HG03432 (cell line): ENCODE results near the gene DNAJB8.

Experiments used
- ATAC-seq: cut with Tn5 transposase; IDR thresholded peaks from one replicate; pipeline ENCODE4 v1.9.1; 2021; ENCODE audit warnings: mild to moderate bottlenecking, moderate library complexity; ENCODE audit not compliant: unreplicated experiment

Gene DNAJB8

GRCh38 chr3:128469556-128469955 is 2.9 kb upstream of the DNAJB8 start:
- ATAC-seq = no peak

DNA sequence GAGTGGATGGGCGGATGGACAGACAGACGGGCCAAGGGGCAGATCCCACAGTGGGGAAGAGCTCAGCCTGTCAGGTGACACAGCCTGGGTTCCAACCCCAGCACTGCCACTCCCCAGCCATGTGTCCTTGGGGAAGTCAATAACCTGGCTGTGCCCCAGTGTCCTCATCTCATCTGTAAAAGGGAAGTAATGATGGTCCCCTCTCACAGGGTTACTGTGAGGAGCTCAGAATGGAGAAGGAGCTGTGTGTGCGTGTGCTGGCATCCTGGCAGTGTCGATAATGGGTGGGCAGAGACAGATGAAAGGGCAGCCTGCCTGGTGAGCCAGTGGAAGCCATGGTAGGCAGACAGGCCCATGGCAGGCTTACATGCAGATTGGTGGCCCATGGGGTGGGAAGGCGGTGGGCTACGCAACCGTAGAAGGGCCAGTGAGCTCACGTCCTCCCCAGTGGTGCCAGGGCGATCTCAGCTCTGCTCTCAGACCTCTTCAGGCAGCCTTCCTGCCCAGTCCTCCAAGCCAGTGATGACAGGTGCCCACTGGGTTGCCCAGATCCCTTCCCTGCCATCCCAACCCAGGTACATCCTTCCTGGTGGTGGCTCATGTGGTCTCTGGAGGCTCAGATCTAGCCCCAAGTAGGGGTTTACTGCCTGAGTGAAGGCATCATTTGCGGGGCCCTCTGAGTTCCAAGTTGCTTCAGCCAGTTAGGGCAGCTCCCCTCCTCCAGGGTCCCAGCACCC is 2.3 kb upstream of the DNAJB8 start:
- ATAC-seq = no peak

DNA sequence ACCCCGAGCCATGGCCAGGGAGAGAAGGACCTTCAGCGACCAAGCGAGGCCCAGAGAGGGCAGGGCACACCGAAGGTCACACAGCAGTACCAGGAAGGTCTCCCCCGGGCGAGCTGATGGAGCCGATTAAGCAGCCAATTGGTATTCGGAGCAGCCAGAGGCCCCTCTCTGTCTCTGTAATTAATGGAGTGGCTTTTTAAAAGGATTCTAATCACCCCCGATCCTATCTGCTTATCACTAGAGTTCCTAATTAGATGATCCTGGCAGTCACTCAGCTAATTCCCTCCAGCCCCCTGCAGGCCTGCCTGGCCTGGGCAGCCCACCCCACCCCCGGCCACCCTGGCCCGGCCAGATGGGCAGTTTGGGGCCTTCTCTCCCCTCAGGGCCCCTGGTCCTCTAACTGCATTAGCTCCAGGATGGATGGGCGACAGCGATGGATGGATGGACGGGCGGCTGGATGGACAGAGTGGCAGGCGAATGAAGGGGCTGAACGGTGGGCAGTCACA is 1.6 kb upstream of the DNAJB8 start:
- ATAC-seq = no peak

- no peak for ATAC-seq
These were observed 2.0 kb downstream of the DNAJB8 start for GRCh38 chr3:128464702-128465101.

DNA sequence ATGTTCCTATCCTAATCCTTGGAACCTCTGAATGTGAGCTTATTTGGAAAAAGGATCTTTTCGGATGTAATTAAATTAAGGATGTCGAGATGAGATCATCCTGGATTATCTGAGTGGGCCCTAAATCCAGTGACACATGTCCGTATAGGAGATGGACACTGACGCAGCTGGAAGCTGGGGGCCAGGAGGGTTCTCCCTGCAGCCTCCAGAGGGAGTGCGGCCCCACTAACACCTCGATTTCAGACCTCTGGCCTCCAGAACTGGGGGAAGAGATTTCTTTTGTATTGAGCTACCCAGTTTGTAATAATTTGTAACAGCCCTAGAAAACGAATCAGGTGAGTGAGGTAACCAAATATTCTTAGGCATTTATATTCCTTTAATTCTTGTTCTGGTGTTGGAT is 2.5 kb downstream of the DNAJB8 start:
- no peak for ATAC-seq

DNA sequence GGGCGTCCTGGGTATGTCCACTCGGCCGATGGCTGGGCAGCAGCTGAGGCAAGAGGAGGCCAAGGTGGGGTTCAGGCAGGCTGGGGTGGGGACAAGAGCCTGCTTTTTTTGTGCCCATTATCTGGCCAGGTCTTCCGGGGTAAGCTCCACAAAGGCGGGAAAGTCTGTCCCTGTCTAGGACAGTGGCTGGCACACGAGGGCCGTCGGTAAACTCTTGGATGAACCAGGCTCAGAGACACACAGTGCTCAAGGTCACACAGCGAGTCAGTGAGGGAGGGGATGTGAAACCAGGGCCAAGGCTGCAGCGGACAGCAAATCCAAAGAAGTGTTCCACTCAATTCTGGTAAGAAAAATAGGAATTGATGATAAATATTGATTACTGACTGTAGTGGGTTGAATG is 2.9 kb downstream of the DNAJB8 start:
- ATAC-seq = no peak

- no peak for ATAC-seq
These were observed 3.3 kb downstream of the DNAJB8 start for GRCh38 chr3:128463354-128463753.

GRCh38 chr3:128462931-128463330 is 3.8 kb downstream of the DNAJB8 start:
- no peak for ATAC-seq

DNA sequence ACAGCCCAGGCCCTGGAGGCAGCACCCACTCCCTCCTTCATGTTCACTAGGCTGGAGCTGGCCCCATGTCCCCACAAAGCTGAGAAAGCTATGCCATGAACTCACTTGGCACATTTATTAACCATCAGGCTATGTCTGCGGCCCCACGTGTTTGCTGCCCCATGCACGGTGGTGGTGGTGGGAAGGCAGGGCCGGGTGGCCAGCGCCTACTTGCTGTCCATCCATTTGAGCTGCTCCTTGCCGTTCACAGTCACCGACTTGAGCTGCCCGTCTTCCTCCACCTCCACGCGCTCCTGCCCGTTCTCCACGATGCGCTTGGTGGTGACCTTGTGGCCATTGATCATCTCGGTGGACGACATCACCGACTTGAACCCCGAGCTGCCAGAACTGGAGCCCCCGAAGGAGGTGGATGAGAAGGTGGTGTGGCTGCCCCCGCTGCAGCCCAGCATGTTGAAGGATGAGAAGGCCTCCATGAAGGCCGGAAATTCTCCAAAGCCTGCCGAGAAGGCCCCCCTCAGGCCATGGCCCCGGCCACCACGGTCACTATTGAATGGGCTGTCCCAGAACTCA is 4.3 kb downstream of the DNAJB8 start:
- ATAC-seq = no peak

GRCh38 chr3:128461731-128462130 is 5.0 kb downstream of the DNAJB8 start:
- ATAC-seq = no peak

- no peak for ATAC-seq
These were observed 7.2 kb downstream of the DNAJB8 start for GRCh38 chr3:128459461-128459820.

- no peak for ATAC-seq
These were observed 7.8 kb downstream of the DNAJB8 start for GRCh38 chr3:128458746-128459460.

GRCh38 chr3:128457937-128458336 is 8.8 kb downstream of the DNAJB8 start:
- ATAC-seq = no peak

DNA sequence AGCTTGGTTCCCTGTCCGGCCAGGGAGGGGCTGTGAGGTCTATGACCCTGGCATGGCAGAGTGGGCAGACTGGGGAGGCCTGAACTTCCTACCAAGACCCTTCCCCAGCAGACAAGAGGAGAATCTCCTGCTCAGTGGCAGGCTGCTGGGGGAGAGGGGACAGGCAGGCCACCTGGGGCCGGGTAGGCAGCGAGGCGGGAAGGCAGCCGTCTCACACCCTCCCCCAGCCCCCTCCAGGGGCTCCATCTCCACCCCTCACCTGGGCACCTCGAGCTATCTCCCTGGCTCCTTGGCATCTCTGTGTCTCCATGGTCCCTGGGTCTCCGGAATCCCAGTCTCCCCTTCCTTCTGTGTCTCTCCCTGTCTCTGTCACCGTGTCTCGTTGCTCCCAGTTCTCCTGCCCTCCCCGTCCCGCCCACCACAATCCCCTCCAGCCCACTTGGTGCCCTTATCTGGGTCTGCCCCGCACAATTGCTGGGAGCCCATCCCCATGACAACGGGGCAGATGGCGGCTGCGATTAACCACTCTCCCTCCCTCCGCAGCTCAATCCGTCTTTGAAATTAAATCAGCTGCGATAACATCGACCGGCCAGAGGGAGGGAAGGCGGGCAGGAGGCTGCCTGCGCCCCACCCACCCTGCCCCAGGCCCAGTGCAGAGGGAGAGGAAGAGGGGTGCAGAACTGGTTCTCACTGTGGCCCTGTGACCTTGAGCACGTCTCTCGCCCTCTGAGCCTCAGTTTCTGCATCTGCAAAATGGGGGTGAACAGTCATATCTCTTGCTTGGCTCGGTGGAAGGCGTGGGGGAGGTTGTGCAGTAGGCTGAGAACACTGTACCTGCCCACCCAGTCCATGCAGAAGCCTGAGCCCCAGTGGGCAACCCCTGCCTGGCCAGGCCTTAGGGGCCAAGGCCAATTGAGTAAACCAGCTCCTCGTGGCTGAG is 9.6 kb downstream of the DNAJB8 start:
- ATAC-seq = no peak

DNA sequence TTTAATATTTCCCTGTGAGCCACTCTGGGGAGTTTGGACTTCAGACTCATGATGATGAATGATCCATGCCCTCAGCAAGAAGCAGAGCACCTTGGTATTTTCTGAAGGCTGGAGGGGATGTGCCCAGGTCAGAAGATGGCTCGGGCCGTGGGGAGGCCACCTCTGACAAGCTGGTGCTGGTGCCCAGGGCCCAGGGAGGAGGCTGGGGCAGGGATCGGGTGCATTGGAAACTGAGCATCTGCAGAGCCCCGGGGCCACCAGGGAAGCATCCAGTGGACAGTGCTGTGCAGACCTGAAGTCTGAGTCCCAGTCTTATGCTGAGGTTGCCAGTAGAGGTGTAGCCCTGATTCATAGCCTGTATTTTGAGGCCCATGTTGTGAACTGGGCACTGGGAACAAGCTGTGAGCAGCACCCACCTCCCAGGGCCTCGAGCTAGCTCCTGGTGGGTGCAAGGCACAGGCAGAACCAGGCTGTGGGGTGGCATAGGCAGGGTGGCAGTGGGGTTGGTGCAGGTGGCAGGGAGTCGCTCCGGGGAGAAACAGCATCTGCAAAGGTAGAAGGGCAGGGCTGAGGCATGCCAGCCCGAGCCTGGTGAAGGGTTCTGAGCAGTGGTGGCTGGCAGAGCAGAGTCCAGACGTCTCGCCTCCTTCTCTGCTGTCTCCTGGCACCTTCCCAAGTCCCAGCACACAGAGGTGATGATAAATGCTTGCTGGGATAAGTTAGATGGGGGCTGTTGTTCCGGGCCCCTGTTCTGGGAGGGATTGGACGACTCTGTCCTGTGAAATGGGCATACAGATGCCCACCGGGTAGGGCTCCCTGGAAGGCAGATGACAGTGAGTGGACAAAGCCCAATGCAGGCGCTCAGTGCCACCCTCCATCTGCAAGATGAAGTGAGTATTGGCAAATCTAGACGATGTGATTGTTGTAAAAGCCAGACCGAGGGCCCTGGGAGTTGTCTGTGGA is 10.6 kb downstream of the DNAJB8 start:
- ATAC-seq = no peak

- ATAC-seq = no peak
These were observed 11.6 kb downstream of the DNAJB8 start for GRCh38 chr3:128455116-128455515.

GRCh38 chr3:128454310-128454618 is 12.4 kb downstream of the DNAJB8 start:
- ATAC-seq = no peak

DNA sequence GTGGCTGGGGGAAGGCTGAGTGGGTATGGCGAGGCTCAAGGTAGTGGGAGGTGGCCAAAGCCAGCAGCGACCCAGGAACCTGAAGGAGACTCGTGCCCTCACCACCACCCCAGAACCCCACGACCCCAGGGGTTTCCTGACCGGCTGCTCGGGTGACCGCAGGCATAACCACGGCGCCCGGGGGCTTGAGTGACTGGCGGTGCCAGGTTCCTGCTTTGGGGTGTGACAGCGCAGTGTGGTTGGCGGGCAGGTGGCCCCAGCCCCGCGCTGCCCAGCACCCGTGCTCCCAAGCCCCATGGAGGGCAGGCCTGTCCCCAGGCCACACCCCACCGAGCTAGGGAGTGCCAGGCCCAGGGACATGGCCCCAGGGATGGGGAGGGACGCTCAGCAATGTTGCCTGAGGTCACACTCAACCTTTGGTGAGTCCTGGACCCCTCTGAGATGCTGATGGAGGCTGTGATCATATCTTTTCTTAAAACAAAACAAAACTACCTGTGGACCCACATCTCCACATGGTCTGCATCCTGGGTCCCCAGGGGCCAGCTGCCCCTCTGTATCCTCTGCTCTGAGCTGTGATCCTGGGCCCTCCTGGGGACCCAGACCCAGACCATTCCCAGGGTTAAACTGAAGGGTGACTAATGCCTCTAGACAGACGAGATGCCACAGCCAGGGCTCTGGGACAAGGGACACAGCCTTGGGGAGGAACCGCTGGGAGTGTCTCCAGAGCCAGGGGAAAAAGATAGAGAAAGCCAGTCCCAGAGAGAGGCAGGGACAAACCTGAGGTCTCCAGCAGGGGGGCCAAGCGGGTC is 13.0 kb downstream of the DNAJB8 start:
- no peak for ATAC-seq

DNA sequence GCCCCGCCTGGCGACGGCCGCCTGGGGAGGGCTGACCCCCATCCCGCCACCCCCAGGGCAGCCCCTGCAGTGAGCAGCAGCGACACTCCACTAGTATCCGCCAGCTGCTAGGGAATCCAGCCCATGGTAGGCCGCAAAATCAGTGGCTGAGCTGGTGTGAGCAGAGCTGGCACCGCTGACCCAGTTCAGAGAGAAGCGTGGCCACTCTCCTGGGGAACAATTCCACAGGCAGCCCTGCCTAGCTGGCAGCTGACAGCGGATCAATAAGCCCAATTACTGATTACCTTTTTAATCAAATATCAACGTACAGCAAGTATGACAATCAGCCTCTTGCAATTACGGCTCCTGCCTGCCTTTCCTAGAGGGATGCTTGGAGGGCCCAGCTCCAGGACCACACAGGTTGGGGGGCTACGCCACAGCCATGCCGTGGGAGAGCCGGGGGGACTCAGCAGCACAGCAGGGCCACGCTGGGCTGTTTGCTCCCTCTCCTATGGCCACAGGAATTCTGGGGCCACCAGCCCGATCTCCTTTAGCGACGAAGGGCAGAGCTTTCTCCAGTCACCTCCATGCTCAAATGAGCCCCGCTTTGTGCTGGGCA is 13.9 kb downstream of the DNAJB8 start:
- ATAC-seq = no peak
